Karpas-422 (cell line): ENCODE data around the gene LRRC27. TPM values are rescaled to one million over a fixed set of nuclear protein-coding genes. Genes with fewer than 3 reads are reported as not detected.

Experiments
- DNase-seq: peaks from one replicate; pipeline ENCODE4 v3.0.0-alpha.2; 2015
- H2AFZ ChIP-seq: fragments of 200-600 bp; sonication (generic); 2 replicates; pipeline ENCODE4 v1.6.1; 2014; ENCODE audit warnings: antibody characterized with exemption, low read length, mixed read lengths
- H3K27ac ChIP-seq: fragments of 200-600 bp; sonication (generic); 2 replicates; pipeline ENCODE4 v1.5.1; 2014; ENCODE audit warnings: mild to moderate bottlenecking, low read length, moderate library complexity
- H3K27me3 ChIP-seq: fragments of 200-600 bp; sonication (generic); 2 replicates; pipeline ENCODE4 v1.6.1; 2014; ENCODE audit warnings: low read length, mixed read lengths
- H3K36me3 ChIP-seq: fragments of 200-600 bp; sonication (generic); 2 replicates; pipeline ENCODE4 v1.6.1; 2014; ENCODE audit warnings: low read length, mixed read lengths; ENCODE audit not compliant: insufficient read depth
- H3K4me1 ChIP-seq: fragments of 200-600 bp; sonication (generic); 2 replicates; pipeline ENCODE4 v1.6.1; 2014; ENCODE audit warnings: mild to moderate bottlenecking, low read length, mixed read lengths
- H3K4me2 ChIP-seq: fragments of 200-600 bp; sonication (generic); 2 replicates; pipeline ENCODE4 v1.6.1; 2014; ENCODE audit warnings: low read length, low read depth, mild to moderate bottlenecking; ENCODE audit not compliant: poor library complexity, severe bottlenecking
- H3K4me3 ChIP-seq: fragments of 200-600 bp; sonication (generic); 2 replicates; pipeline ENCODE4 v1.5.1; 2014; ENCODE audit warnings: mild to moderate bottlenecking, antibody characterized with exemption, low read length, mixed read lengths
- H3K79me2 ChIP-seq: fragments of 200-600 bp; sonication (generic); 2 replicates; pipeline ENCODE4 v1.6.1; 2014; ENCODE audit warnings: mild to moderate bottlenecking, low read length, mixed read lengths
- H3K9ac ChIP-seq: fragments of 200-600 bp; sonication (generic); 2 replicates; pipeline ENCODE4 v1.6.0; 2014; ENCODE audit warnings: low read length
- H3K9me2 ChIP-seq: fragments of 200-600 bp; sonication (generic), shearing (Covaris generic); replicated peaks from 2 replicates; pipeline ENCODE4 v1.6.0; 2014; ENCODE audit warnings: mild to moderate bottlenecking, low read length, moderate library complexity; ENCODE audit not compliant: insufficient read depth
- H3K9me3 ChIP-seq: fragments of 300-700, 200-600 bp; sonication (generic); 2 replicates; pipeline ENCODE4 v1.6.1; 2014; ENCODE audit warnings: low read length, mixed read lengths
- H4K20me1 ChIP-seq: fragments of 200-600 bp; sonication (generic); 2 replicates; pipeline ENCODE4 v1.6.1; 2014; ENCODE audit warnings: mild to moderate bottlenecking, antibody characterized with exemption, low read length, low read depth; ENCODE audit not compliant: insufficient read depth
- total RNA-seq: library from RNA; depleted of rRNA; stranded (reverse); fragments of >200 nt; shearing (Covaris generic); gene quantifications from 2 replicates; pipeline ENCODE4 v1.2.3, GENCODE V29; 2014; ENCODE audit warnings: low replicate concordance

LRRC27 gene
- total RNA-seq, 1 experiment from 2014 or later = 2.2 TPM

DNA sequence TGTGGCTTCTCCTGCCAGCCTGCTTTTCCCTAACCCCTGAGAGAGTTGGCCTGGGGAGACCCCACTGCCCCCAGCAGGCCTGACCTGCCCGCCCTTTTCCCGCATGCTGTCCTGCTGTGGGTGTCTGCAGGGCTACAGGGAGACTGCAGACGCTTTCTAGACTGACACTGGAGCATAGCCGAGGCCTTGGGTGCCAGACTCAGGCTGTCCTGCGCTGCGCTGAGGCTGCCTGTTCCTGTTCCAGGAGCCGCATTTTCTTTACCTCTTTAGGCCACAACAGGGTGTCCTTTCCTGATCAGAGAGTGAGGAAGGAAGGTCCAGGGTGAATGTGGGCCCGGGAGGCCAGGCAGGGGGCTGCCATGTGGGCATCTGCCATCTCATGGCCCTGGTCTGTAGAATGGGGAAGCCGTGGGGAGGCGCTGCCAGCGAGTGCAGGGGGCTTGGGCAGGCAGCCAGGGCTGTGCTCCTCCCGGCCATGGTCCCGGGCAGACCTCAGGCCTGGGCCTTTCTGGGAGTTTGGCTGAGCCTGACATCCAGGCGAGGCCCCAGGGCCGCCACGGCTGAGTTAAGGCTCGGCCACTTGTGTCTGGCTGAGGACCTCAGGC, 68.7 kb downstream of the LRRC27 start:
- no peak for DNase-seq
- Histone ChIP-seq H2AFZ (no peak overlapping the region), H3K9me3 (no peaks in the 10 kb centered on the region), H3K79me2 (no peaks in the 10 kb centered on the region), H3K9ac (no peak overlapping the region), H3K36me3 (no peaks in the 10 kb centered on the region), H3K9me2 (no peaks in the 10 kb centered on the region), H3K27me3 (no peaks in the 10 kb centered on the region), H3K4me3 (no peak overlapping the region), H4K20me1 (peaks cover 25% of the 10 kb centered on the region; the same call in 1 of the 2 replicates), H3K4me2 (no peak overlapping the region), H3K27ac (no peak overlapping the region), H3K4me1 (peaks cover 20% of the 10 kb centered on the region)

DNA sequence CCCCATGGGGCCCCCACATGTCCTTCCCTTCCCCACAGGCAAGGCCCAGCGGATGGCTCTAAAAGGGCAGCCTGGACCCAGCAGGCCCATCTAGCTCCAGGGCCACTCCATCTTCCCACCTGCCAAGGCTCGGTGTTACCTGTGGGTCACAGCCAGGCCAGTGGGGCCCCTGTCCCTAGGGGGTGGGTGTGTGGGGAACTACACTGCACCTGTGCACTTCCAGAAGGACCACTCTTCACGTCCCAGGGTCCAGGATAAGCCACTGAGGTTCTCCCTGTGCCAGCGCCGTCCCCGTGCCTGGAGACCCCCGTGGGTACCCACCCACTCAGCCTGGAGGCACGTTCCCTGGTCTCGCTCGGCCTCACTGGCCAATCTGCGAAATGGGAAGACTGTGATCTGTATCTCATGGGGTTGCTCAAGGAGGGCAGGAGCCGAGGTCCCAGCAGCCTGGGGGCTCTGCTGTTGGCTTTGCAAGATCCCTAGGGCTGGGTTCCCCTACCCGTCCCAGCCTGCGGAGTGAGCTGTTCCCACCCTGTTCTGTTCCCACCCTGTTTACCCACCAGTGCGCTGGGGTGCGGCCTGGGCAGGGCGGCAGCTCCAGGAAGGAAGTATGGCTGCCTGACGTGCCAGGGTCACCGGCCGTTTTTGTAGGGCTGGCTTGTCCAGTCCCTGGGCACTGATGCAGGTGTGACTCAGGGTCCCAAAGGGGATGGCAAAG, 69.6 kb downstream of the LRRC27 start:
- H3K9me3 ChIP-seq = no peaks in the 10 kb centered on the region
- no peak for DNase-seq
- H3K4me2 ChIP-seq = no peak overlapping the region
- H3K36me3 ChIP-seq = no peaks in the 10 kb centered on the region
- H3K4me3 ChIP-seq = no peak overlapping the region
- H3K27ac ChIP-seq = no peak overlapping the region
- H3K27me3 ChIP-seq = no peaks in the 10 kb centered on the region
- H3K9me2 ChIP-seq = no peaks in the 10 kb centered on the region
- H3K9ac ChIP-seq = no peak overlapping the region
- H2AFZ ChIP-seq = no peak overlapping the region
- H3K4me1 ChIP-seq = peaks cover 20% of the 10 kb centered on the region
- H4K20me1 ChIP-seq = peaks cover 25% of the 10 kb centered on the region; the same call in 1 of the 2 replicates
- H3K79me2 ChIP-seq = no peaks in the 10 kb centered on the region

DNA sequence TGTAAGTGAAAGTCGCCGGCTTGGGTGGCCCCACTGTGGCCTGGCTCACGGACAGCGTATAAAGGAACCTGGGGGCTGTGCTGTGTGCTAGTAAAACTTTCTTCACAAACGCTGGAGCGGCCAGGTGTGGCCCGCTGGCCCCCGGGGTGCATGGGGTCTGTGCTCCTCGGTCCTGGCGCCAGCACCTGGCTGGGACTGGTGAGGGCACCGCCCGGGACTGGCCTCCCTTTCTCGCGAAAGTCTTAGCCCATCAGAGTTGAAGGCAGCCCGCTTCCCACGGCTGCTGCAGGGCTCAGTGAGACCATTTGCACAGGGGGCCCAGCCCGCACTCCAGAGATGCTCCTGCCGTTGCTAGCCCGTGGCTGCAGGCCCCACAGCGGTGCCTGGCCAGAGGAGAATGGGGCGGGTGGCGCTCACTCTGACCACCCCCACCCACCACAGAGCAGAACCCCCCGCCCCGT, 70.8 kb downstream of the LRRC27 start:
- no peak overlapping the region for H2AFZ ChIP-seq
- no peaks in the 10 kb centered on the region for H3K36me3 ChIP-seq
- H4K20me1 ChIP-seq = peaks cover 25% of the 10 kb centered on the region; the same call in 1 of the 2 replicates
- H3K4me3 ChIP-seq = no peak overlapping the region
- H3K4me2 ChIP-seq = no peak overlapping the region
- H3K79me2 ChIP-seq = no peaks in the 10 kb centered on the region
- peaks cover 16% of the 10 kb centered on the region for H3K4me1 ChIP-seq
- no peak overlapping the region for H3K9ac ChIP-seq
- no peak for DNase-seq
- H3K9me2 ChIP-seq = no peaks in the 10 kb centered on the region
- no peaks in the 10 kb centered on the region for H3K9me3 ChIP-seq
- no peaks in the 10 kb centered on the region for H3K27me3 ChIP-seq
- no peak overlapping the region for H3K27ac ChIP-seq

DNA sequence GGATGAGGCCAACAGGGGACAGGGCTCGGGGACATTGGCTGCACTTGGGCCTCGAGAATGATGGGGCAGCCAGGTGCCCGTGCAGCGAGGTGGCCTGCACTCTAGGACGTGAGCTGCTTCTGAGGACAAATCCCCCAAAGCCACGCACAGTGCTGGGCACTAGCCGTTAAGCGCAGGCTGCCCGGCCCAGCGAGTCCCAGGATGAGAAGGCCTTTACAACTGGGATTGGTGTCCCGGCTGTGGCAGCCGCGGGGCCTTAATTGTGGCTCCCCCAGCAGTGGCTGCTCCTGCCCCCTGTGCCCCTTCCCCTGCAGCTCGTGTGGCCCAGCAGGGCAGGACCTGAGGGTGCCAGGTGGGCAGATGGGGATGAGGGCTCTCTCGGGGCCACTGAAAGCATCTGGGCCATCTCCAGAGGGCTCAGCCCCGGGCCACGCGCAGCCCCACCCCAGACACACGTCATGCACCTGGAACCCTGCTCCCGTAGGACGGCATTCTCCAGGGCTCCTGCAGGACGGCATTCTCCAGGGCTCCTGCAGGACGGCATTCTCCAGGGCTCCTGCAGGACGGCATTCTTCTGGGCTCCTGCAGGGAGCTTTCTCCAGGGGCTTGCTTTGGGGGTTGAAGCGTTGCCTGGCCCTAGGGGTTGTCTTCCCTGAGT, 71.6 kb downstream of the LRRC27 start:
- H2AFZ ChIP-seq = no peak overlapping the region
- H3K9me2 ChIP-seq = no peaks in the 10 kb centered on the region
- no peaks in the 10 kb centered on the region for H3K27me3 ChIP-seq
- H3K79me2 ChIP-seq = no peaks in the 10 kb centered on the region
- no peak overlapping the region for H3K27ac ChIP-seq
- no peaks in the 10 kb centered on the region for H3K36me3 ChIP-seq
- H3K4me1 ChIP-seq = peaks cover 8% of the 10 kb centered on the region
- H3K9ac ChIP-seq = no peak overlapping the region
- H4K20me1 ChIP-seq = peaks cover 21% of the 10 kb centered on the region; the same call in 1 of the 2 replicates
- no peak overlapping the region for H3K4me3 ChIP-seq
- DNase-seq = no peak
- H3K9me3 ChIP-seq = no peaks in the 10 kb centered on the region
- no peak overlapping the region for H3K4me2 ChIP-seq

DNA sequence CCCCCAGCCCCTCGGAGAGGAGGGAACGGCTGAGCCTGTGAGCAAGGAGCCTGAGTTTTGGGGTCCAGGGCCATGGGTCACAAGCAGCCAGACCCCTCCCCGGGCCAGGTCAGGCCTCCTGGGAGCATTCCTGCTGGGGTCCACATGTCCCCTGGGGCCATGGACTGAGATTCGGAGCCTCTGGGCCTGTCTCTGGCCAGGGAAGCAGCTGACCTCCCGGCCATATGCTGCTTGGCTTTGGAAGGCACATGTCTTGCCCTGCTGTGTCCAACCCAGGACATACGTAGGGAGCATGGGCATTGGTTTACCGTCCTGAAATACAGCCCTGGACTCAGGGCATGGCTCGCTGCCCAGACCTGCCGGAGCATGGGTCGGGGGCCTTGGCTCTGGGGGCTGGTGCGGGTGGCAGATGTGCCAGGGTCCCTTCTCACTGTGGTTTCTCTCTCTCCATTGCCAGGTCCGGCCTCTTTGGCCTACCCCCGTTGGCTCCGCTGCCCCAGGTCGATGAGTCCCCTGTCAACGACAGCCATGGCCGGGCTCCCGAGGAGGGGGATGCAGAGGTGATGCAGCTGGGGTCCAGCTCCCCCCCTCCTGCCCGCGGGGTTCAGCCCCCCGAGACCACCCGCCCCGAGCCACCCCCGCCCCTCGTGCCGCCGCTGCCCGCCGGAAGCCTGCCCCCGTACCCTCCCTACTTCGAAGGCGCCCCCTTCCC, 72.3 kb downstream of the LRRC27 start:
- Histone ChIP-seq H2AFZ (no peak overlapping the region), H3K36me3 (no peaks in the 10 kb centered on the region), H3K27me3 (no peaks in the 10 kb centered on the region), H3K9ac (no peak overlapping the region), H3K9me3 (no peaks in the 10 kb centered on the region), H3K27ac (no peak overlapping the region), H3K79me2 (no peaks in the 10 kb centered on the region), H3K4me2 (no peak overlapping the region), H3K9me2 (no peaks in the 10 kb centered on the region), H3K4me1 (peaks cover 2% of the 10 kb centered on the region), H3K4me3 (no peak overlapping the region), H4K20me1 (peaks cover 21% of the 10 kb centered on the region; the same call in 1 of the 2 replicates)
- DNase-seq = no peak

DNA sequence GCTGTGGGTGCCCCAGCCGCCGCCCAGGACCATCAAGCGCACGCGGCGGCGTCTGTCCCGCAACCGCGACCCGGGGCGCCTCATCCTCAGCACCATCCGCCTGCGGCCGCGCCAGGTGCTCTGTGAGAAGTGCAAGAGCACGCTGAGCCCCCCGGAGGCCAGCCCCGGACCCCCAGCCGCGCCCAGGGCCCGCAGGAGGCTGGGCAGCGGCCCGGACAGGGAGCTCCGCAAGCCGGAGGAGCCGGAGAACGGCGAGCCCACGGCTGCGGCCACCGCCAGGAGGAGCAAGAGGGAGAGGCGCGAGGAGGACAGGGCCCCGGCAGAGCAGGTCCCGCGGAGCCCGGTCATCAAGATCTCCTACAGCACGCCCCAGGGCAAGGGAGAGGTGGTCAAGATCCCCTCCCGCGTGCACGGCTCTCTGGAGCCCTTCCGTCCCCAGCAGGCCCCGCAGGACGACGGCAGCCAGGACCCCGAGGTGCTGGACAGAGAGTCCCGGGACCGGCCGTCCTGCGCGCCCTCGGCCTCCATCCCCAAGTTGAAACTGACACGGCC, 73.0 kb downstream of the LRRC27 start:
- no peak overlapping the region for H2AFZ ChIP-seq
- H3K27ac ChIP-seq = no peak overlapping the region
- no peak overlapping the region for H3K9ac ChIP-seq
- no peaks in the 10 kb centered on the region for H3K36me3 ChIP-seq
- no peaks in the 10 kb centered on the region for H3K27me3 ChIP-seq
- no peaks in the 10 kb centered on the region for H3K9me3 ChIP-seq
- H3K9me2 ChIP-seq = no peaks in the 10 kb centered on the region
- no peaks in the 10 kb centered on the region for H3K4me1 ChIP-seq
- no peak for DNase-seq
- H3K4me2 ChIP-seq = no peak overlapping the region
- H4K20me1 ChIP-seq = peaks cover 15% of the 10 kb centered on the region; the same call in 1 of the 2 replicates
- no peaks in the 10 kb centered on the region for H3K79me2 ChIP-seq
- H3K4me3 ChIP-seq = no peak overlapping the region

DNA sequence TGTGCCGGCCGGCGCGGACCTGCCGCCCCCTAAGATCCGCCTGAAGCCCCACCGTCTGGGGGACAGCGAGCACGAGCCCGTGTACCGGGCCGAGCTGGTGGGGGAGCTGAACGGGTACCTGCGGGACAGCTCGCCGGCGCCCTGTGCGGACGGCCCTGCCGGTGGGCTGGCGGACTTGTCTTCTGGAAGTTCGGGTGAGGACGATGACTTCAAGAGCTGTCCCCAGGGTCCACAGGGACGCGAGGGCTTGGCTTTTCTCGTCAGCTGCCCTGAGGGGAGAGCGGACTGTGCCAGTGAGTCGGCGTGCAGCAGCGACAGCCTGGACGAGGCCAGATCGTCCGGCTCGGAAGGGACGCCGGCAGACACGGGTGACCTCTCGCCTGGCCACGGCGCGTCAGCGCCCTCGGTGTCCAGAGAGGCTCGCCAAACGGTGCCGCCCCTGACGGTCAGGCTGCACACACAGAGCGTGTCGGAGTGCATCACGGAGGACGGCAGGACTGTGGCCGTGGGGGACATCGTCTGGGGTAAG, 73.5 kb downstream of the LRRC27 start:
- H4K20me1 ChIP-seq = peaks cover 13% of the 10 kb centered on the region; the same call in 1 of the 2 replicates
- no peak for DNase-seq
- no peaks in the 10 kb centered on the region for H3K9me2 ChIP-seq
- H3K4me3 ChIP-seq = no peak overlapping the region
- no peak overlapping the region for H3K4me2 ChIP-seq
- H3K27ac ChIP-seq = no peak overlapping the region
- H3K36me3 ChIP-seq = no peaks in the 10 kb centered on the region
- H3K79me2 ChIP-seq = no peaks in the 10 kb centered on the region
- no peaks in the 10 kb centered on the region for H3K4me1 ChIP-seq
- no peak overlapping the region for H3K9ac ChIP-seq
- H3K9me3 ChIP-seq = no peaks in the 10 kb centered on the region
- H2AFZ ChIP-seq = no peak overlapping the region
- H3K27me3 ChIP-seq = no peaks in the 10 kb centered on the region
